ENCODE data around the gene BRDT.
"Not testable (repeated sequence)": the region's sequence is repeated elsewhere in the genome, so short reads cannot be mapped to it uniquely, and the experiment has no call there.

Gene BRDT

DNA sequence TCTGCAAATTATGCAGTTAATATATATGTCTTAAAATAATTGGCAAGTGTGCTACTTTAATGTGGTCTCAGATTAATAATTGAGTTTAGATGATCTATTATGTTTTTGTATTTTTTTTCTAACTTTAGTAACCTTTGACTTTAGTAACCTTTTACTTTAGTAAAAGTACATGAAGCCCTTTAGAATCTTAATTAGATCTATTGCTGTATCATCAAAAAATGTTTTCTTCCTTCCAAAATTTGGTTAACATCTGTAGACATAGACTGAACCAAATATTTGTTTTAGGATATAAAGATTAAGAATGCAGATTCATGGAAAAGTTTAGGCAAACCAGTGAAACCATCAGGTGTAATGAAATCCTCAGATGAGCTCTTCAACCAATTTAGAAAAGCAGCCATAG lies 54.9 kb downstream of the BRDT start:
- Histone ChIP-seq H3K4me2 (ENCODE audit: low read length) (no peak overlapping the region), H3K9me3 (ENCODE audit: insufficient read depth, low read length) (no peaks in the 10 kb centered on the region), H3K4me3 (ENCODE audit: low read length) (no peak overlapping the region), H2AFZ (ENCODE audit: low read depth, low read length) (no peak overlapping the region), H3K27me3 (ENCODE audit: low read depth, low read length) (no peaks in the 10 kb centered on the region), H3K9ac (ENCODE audit: low read length) (no peak overlapping the region), H3K36me3 (replicated peaks; ENCODE audit: low read depth, low read length) (no peaks in the 10 kb centered on the region), H3K4me1 (ENCODE audit: low read length) (no peaks in the 10 kb centered on the region), H4K20me1 (ENCODE audit: insufficient read depth, low read length) (no peaks in the 10 kb centered on the region), H3K27ac (ENCODE audit: low read length) (no peak overlapping the region), H3K79me2 (ENCODE audit: low read length) (no peaks in the 10 kb centered on the region)
- no peak for TF ChIP-seq EZH2phosphoT487 (IDR thresholded peaks at IDR 0.05; ENCODE audit: low read depth)
- TF ChIP-seq, protein P1, sequence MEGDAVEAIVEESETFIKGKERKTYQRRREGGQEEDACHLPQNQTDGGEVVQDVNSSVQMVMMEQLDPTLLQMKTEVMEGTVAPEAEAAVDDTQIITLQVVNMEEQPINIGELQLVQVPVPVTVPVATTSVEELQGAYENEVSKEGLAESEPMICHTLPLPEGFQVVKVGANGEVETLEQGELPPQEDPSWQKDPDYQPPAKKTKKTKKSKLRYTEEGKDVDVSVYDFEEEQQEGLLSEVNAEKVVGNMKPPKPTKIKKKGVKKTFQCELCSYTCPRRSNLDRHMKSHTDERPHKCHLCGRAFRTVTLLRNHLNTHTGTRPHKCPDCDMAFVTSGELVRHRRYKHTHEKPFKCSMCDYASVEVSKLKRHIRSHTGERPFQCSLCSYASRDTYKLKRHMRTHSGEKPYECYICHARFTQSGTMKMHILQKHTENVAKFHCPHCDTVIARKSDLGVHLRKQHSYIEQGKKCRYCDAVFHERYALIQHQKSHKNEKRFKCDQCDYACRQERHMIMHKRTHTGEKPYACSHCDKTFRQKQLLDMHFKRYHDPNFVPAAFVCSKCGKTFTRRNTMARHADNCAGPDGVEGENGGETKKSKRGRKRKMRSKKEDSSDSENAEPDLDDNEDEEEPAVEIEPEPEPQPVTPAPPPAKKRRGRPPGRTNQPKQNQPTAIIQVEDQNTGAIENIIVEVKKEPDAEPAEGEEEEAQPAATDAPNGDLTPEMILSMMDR (IDR thresholded peaks at IDR 0.05; ENCODE audit: low read depth, low read length) = no peak

DNA sequence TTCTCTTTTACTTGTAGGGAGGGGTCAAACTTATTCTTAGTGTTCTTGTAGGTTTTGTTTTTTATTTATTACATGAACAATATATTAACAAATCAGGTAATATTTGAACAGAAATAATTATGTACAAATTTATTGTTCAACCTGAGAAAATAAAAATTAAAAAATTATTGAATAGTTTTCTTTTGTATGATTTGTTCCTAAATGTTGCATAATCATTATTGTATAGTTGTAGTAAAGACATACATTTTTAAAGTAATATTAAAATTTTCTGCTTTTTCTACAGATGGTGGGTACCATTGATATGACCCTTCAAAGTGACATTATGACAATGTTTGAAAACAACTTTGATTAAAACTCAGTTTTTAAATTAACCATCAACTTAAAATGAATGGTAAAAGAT lies 64.7 kb downstream of the BRDT start:
- H4K20me1 ChIP-seq (ENCODE audit: insufficient read depth, low read length) = no peaks in the 10 kb centered on the region
- no peak overlapping the region for H3K4me2 ChIP-seq (ENCODE audit: low read length)
- H3K27ac ChIP-seq (ENCODE audit: low read length) = no peak overlapping the region
- H2AFZ ChIP-seq (ENCODE audit: low read depth, low read length) = no peak overlapping the region
- TF ChIP-seq EZH2phosphoT487 (IDR thresholded peaks at IDR 0.05; ENCODE audit: low read depth) = no peak
- TF ChIP-seq, protein P1 (IDR thresholded peaks at IDR 0.05; ENCODE audit: low read depth, low read length) = no peak
- H3K9ac ChIP-seq (ENCODE audit: low read length) = no peak overlapping the region
- no peaks in the 10 kb centered on the region for H3K79me2 ChIP-seq (ENCODE audit: low read length)
- no peaks in the 10 kb centered on the region for H3K27me3 ChIP-seq (ENCODE audit: low read depth, low read length)
- no peak overlapping the region for H3K4me3 ChIP-seq (ENCODE audit: low read length)
- no peaks in the 10 kb centered on the region for H3K4me1 ChIP-seq (ENCODE audit: low read length)
- H3K36me3 ChIP-seq (replicated peaks; ENCODE audit: low read depth, low read length) = no peaks in the 10 kb centered on the region
- no peaks in the 10 kb centered on the region for H3K9me3 ChIP-seq (ENCODE audit: insufficient read depth, low read length)

DNA sequence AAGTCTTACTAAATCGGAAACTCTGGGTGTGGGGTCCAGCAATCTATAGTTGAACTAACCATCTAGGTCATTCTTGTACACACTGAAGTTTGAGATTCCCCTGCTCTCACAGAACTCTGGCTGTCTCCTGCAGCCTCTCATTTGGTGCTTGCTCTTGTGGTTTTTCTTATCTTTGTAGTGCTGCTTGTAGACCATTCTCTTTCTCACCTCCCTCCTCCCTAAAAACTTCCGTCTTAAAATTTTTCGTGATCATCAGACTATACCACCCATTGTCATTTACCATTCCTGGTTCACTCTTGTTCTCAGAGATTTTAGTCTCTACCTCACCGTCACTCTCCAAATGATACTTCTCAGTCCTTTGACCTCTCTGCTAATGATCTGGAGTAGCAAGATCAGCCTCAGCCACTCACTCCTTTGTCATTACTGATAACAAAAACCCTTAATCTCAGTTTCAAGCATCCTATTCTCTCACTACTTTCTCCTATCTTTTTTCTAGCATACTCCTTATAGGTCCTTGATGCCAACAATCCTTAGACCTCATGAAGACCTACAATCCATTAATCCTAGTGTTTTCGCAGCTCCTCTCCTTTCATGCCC lies 67.6 kb downstream of the BRDT start:
- Histone ChIP-seq H3K27ac (ENCODE audit: low read length) (no peak overlapping the region), H2AFZ (ENCODE audit: low read depth, low read length) (no peak overlapping the region)

DNA sequence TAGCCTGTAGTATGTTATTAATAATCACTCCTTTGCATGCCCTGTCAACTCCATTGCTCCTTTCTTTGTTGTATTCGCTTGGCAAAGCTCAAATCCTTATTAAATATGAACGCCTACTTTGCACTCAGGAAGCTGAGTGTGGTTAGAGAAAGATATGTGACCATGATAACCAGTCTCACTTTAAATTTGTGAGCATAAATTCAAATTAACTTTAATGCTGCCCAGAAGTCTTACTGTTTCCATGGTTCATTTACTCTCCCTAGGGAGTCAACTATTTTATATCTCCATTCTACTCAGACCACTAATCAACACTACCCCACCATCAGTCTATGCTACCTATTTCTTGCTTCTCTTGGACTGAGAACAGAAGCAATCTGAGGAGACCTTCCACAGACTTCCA lies 68.5 kb downstream of the BRDT start:
- H3K4me1 ChIP-seq (ENCODE audit: low read length) = no peaks in the 10 kb centered on the region
- no peak overlapping the region for H3K4me3 ChIP-seq (ENCODE audit: low read length)
- no peaks in the 10 kb centered on the region for H3K9me3 ChIP-seq (ENCODE audit: insufficient read depth, low read length)
- no peak overlapping the region for H2AFZ ChIP-seq (ENCODE audit: low read depth, low read length)
- no peak overlapping the region for H3K9ac ChIP-seq (ENCODE audit: low read length)
- H3K79me2 ChIP-seq (ENCODE audit: low read length) = no peaks in the 10 kb centered on the region
- TF ChIP-seq, protein P1 (IDR thresholded peaks at IDR 0.05; ENCODE audit: low read depth, low read length) = no peak
- no peak for TF ChIP-seq EZH2phosphoT487 (IDR thresholded peaks at IDR 0.05; ENCODE audit: low read depth)
- H3K36me3 ChIP-seq (replicated peaks; ENCODE audit: low read depth, low read length) = no peaks in the 10 kb centered on the region
- H4K20me1 ChIP-seq (ENCODE audit: insufficient read depth, low read length) = no peaks in the 10 kb centered on the region
- H3K27me3 ChIP-seq (ENCODE audit: low read depth, low read length) = no peaks in the 10 kb centered on the region
- no peak overlapping the region for H3K27ac ChIP-seq (ENCODE audit: low read length)
- H3K4me2 ChIP-seq (ENCODE audit: low read length) = no peak overlapping the region

More for the DNA sequence above, 67.6 kb downstream of the BRDT start:
- Histone ChIP-seq H3K9ac (ENCODE audit: low read length) (no peak overlapping the region), H3K4me1 (ENCODE audit: low read length) (no peaks in the 10 kb centered on the region), H3K79me2 (ENCODE audit: low read length) (no peaks in the 10 kb centered on the region), H3K4me3 (ENCODE audit: low read length) (no peak overlapping the region), H3K36me3 (replicated peaks; ENCODE audit: low read depth, low read length) (no peaks in the 10 kb centered on the region), H3K4me2 (ENCODE audit: low read length) (no peak overlapping the region), H4K20me1 (ENCODE audit: insufficient read depth, low read length) (no peaks in the 10 kb centered on the region), H3K9me3 (ENCODE audit: insufficient read depth, low read length) (no peaks in the 10 kb centered on the region), H3K27me3 (ENCODE audit: low read depth, low read length) (no peaks in the 10 kb centered on the region)
- TF ChIP-seq, protein P1 (IDR thresholded peaks at IDR 0.05; ENCODE audit: low read depth, low read length) = no peak
- no peak for TF ChIP-seq EZH2phosphoT487 (IDR thresholded peaks at IDR 0.05; ENCODE audit: low read depth)

DNA sequence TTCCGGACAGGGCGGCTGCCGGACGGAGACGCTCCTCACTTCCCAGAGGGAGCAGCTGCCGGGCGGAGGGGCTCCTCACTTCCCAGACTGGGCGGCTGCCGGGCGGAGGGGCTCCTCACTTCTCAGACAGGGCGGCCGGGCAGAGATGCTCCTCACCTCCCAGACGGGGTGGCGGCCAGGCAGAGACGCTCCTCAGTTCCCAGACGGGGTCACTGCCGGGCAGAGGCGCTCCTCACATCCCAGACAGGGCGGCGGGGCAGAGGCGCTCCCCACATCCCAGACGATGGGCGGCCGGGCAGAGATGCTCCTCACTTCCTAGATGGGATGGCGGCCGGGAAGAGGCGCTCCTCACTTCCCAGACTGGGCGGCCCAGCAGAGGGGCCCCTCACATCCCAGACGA lies 76.8 kb downstream of the BRDT start:
- not testable (repeated sequence) for H3K4me3 ChIP-seq (ENCODE audit: low read length); H4K20me1 ChIP-seq (ENCODE audit: insufficient read depth, low read length); H3K4me1 ChIP-seq (ENCODE audit: low read length); H3K27ac ChIP-seq (ENCODE audit: low read length); H3K27me3 ChIP-seq (ENCODE audit: low read depth, low read length); H3K9me3 ChIP-seq (ENCODE audit: insufficient read depth, low read length); H3K4me2 ChIP-seq (ENCODE audit: low read length); H3K36me3 ChIP-seq (replicated peaks; ENCODE audit: low read depth, low read length); H2AFZ ChIP-seq (ENCODE audit: low read depth, low read length); H3K9ac ChIP-seq (ENCODE audit: low read length); H3K79me2 ChIP-seq (ENCODE audit: low read length)
